ENCODE measurements around the gene TSPAN9. TPM values are rescaled to one million over a fixed set of nuclear protein-coding genes. Genes with fewer than 3 reads are reported as not detected.

TSPAN9 gene
- total and polyA plus RNA-seq, 9 donors: 24.9 to 72.3 (median 55.7) TPM

GRCh38 chr12:3046441-3047200 lies 30.6 kb upstream of the TSPAN9 start:
- Histone ChIP-seq H3K27ac (no peak overlapping the region), H3K36me3 (no peaks in the 10 kb centered on the region), H3K27me3 (no peaks in the 10 kb centered on the region), H3K4me1 (ENCODE audit: insufficient read depth) (no peaks in the 10 kb centered on the region), H3K9me3 (no peaks in the 10 kb centered on the region), H3K4me3 (no peak overlapping the region)
- WGBS, 3 donors: 79 to 81% (median 80%) methylated on average over 17 of the region's 17 CpGs
- TF ChIP-seq CTCF (IDR thresholded peaks at IDR 0.05) (no peak), EP300 (IDR thresholded peaks at IDR 0.05) (no peak), POLR2A (IDR thresholded peaks at IDR 0.05) (no peak)
- no peak for DNase-seq
- intact Hi-C loops (cut with DNase I): no loop called here

- Histone ChIP-seq H3K4me3 (no peak overlapping the region), H3K27me3 (no peaks in the 10 kb centered on the region), H3K36me3 (no peaks in the 10 kb centered on the region), H3K9me3 (no peaks in the 10 kb centered on the region), H3K27ac (no peak overlapping the region), H3K4me1 (ENCODE audit: insufficient read depth) (no peaks in the 10 kb centered on the region)
- TF ChIP-seq CTCF (IDR thresholded peaks at IDR 0.05) (no peak), POLR2A (IDR thresholded peaks at IDR 0.05) (no peak), EP300 (IDR thresholded peaks at IDR 0.05) (no peak)
- intact Hi-C loops (cut with DNase I): no loop called here
- 61 to 67% (median 66%) methylated on average over 8 of the region's 8 CpGs for WGBS, 3 donors
- DNase-seq: no peak
These were observed 29.2 kb upstream of the TSPAN9 start for GRCh38 chr12:3047961-3048360.

GRCh38 chr12:3048540-3048939 lies 28.6 kb upstream of the TSPAN9 start:
- no peak overlapping the region for H3K4me3 ChIP-seq
- H3K9me3 ChIP-seq: no peaks in the 10 kb centered on the region
- no peaks in the 10 kb centered on the region for H3K36me3 ChIP-seq
- H3K27me3 ChIP-seq: no peaks in the 10 kb centered on the region
- no peak for DNase-seq
- H3K4me1 ChIP-seq (ENCODE audit: insufficient read depth): no peaks in the 10 kb centered on the region
- TF ChIP-seq POLR2A (IDR thresholded peaks at IDR 0.05) (no peak), CTCF (IDR thresholded peaks at IDR 0.05) (no peak), EP300 (IDR thresholded peaks at IDR 0.05) (no peak)
- intact Hi-C loops (cut with DNase I): no loop called here
- H3K27ac ChIP-seq: no peak overlapping the region
- 94 to 99% (median 97%) methylated on average over 4 of the region's 4 CpGs for WGBS, 3 donors

- no peaks in the 10 kb centered on the region for H3K36me3 ChIP-seq
- intact Hi-C loops (cut with DNase I): no loop called here
- no peaks in the 10 kb centered on the region for H3K9me3 ChIP-seq
- no peak overlapping the region for H3K27ac ChIP-seq
- WGBS, 3 donors: 80 to 90% (median 83%) methylated on average over 9 of the region's 9 CpGs
- no peak overlapping the region for H3K4me3 ChIP-seq
- no peak for DNase-seq
- no peaks in the 10 kb centered on the region for H3K27me3 ChIP-seq
- H3K4me1 ChIP-seq (ENCODE audit: insufficient read depth): no peaks in the 10 kb centered on the region
- TF ChIP-seq POLR2A (IDR thresholded peaks at IDR 0.05) (no peak), CTCF (IDR thresholded peaks at IDR 0.05) (no peak), EP300 (IDR thresholded peaks at IDR 0.05) (no peak)
These were observed 28.0 kb upstream of the TSPAN9 start for GRCh38 chr12:3049176-3049575.
